ENCODE measurements around the gene PIP4P1. TPM values are rescaled to one million over a fixed set of nuclear protein-coding genes. Genes with fewer than 3 reads are reported as not detected.

The PIP4P1 gene
- total and polyA plus RNA-seq, 9 of the 15 experiments (the other 6 are each of a cell fraction or from before 2014, with no cell fraction given) = 5.3 to 20.9 (median 10.7) TPM

DNA sequence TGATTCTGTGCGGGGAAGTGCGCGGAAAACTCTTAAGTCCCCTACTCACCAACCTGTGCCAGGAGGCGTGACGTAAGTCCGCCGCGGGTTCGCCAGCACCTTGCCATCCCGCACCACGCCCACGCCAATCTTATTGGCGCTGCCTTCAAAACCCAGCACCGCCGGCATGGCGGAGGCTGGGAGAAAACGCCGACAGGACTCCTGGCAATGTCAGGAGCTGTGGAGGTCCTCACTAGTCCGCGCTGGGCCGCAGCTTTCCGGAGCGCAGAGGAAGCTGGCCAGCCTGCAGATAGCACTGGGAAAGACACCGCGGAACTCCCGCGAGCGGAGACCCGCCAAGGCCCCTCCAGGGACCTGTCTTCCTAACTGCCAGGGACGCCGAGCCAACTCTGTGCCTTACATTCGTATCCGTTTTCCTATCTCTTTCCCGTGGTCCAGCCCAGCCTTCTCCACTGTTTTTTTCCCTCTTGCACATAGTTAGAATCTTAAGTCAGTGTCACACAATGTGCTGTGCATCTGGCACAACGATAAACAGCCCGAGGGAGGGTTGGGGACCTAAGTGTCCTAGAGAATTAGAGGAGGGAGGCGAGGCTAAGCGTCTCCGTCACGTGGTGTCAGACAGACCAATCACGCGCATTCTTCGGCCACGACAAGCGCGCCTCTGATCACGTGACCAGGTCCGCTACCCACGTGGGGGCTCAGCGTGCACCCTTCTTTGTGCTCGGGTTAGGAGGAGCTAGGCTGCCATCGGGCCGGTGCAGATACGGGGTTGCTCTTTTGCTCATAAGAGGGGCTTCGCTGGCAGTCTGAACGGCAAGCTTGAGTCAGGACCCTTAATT lies 6.5 kb downstream of the PIP4P1 start, which contains the start of the genes APEX1 and OSGEP (continued):
- no peak for TF ChIP-seq ZNF347 (CRISPR knock-in tag; IDR thresholded peaks at IDR 0.05; ENCODE audit: low read depth)
- no peak for TF ChIP-seq ZNF780A (CRISPR knock-in tag; IDR thresholded peaks at IDR 0.05)
- peak; percentile 87 for TF ChIP-seq POLR2A (conservative IDR thresholded peaks at IDR 0.05)
- TF ChIP-seq MBD2 (IDR thresholded peaks at IDR 0.05; ENCODE audit: borderline replicate concordance, low read depth) = no peak
- TF ChIP-seq, protein P1, sequence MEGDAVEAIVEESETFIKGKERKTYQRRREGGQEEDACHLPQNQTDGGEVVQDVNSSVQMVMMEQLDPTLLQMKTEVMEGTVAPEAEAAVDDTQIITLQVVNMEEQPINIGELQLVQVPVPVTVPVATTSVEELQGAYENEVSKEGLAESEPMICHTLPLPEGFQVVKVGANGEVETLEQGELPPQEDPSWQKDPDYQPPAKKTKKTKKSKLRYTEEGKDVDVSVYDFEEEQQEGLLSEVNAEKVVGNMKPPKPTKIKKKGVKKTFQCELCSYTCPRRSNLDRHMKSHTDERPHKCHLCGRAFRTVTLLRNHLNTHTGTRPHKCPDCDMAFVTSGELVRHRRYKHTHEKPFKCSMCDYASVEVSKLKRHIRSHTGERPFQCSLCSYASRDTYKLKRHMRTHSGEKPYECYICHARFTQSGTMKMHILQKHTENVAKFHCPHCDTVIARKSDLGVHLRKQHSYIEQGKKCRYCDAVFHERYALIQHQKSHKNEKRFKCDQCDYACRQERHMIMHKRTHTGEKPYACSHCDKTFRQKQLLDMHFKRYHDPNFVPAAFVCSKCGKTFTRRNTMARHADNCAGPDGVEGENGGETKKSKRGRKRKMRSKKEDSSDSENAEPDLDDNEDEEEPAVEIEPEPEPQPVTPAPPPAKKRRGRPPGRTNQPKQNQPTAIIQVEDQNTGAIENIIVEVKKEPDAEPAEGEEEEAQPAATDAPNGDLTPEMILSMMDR (IDR thresholded peaks at IDR 0.05 in 2 of 3, conservative IDR thresholded peaks at IDR 0.05 in 1 of 3; ENCODE audit: insufficient read depth in 2 of 3, low read depth in 1 of 3, low read length in 3 of 3) = peak in 1 of 3 experiments; percentile 10; a peak in 1 of 6 replicates
- peak; percentile 99 for TF ChIP-seq MNT (conservative IDR thresholded peaks at IDR 0.05)
- peak; percentile 64; the same call in 1 of the 2 replicates for TF ChIP-seq MTA1 (IDR thresholded peaks at IDR 0.05; ENCODE audit: borderline replicate concordance)
- TF ChIP-seq CHAMP1 (IDR thresholded peaks at IDR 0.05) = no peak
- TF ChIP-seq POU5F1 (IDR thresholded peaks at IDR 0.05; ENCODE audit: borderline replicate concordance, low read depth, low read length, partially characterized antibody) = no peak
- no peak for TF ChIP-seq CEBPG (CRISPR knock-in tag; IDR thresholded peaks at IDR 0.05)
- 0 out of 4 replicates have a peak, but pooled peaks of 1 of the 2 experiments have one; percentile 11 for TF ChIP-seq CEBPG (tag; conservative IDR thresholded peaks at IDR 0.05 in 1 of 2, IDR thresholded peaks at IDR 0.05 in 1 of 2)
- no peak for TF ChIP-seq HDAC8 (tag; IDR thresholded peaks at IDR 0.05)
- TF ChIP-seq, protein P2, sequence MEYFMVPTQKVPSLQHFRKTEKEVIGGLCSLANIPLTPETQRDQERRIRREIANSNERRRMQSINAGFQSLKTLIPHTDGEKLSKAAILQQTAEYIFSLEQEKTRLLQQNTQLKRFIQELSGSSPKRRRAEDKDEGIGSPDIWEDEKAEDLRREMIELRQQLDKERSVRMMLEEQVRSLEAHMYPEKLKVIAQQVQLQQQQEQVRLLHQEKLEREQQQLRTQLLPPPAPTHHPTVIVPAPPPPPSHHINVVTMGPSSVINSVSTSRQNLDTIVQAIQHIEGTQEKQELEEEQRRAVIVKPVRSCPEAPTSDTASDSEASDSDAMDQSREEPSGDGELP (CRISPR knock-in tag; IDR thresholded peaks at IDR 0.05; ENCODE audit: borderline replicate concordance) = peak; percentile 45; the same call in 1 of the 2 replicates
- no peak for TF ChIP-seq ZNF785 (CRISPR knock-in tag; IDR thresholded peaks at IDR 0.05)
- TF ChIP-seq, protein P3, sequence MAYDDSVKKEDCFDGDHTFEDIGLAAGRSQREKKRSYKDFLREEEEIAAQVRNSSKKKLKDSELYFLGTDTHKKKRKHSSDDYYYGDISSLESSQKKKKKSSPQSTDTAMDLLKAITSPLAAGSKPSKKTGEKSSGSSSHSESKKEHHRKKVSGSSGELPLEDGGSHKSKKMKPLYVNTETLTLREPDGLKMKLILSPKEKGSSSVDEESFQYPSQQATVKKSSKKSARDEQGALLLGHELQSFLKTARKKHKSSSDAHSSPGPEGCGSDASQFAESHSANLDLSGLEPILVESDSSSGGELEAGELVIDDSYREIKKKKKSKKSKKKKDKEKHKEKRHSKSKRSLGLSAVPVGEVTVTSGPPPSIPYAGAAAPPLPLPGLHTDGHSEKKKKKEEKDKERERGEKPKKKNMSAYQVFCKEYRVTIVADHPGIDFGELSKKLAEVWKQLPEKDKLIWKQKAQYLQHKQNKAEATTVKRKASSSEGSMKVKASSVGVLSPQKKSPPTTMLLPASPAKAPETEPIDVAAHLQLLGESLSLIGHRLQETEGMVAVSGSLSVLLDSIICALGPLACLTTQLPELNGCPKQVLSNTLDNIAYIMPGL (CRISPR knock-in tag; IDR thresholded peaks at IDR 0.05) = no peak
- TF ChIP-seq KAT8 (IDR thresholded peaks at IDR 0.05; ENCODE audit: low read depth) = no peak
- TF ChIP-seq, protein P4, sequence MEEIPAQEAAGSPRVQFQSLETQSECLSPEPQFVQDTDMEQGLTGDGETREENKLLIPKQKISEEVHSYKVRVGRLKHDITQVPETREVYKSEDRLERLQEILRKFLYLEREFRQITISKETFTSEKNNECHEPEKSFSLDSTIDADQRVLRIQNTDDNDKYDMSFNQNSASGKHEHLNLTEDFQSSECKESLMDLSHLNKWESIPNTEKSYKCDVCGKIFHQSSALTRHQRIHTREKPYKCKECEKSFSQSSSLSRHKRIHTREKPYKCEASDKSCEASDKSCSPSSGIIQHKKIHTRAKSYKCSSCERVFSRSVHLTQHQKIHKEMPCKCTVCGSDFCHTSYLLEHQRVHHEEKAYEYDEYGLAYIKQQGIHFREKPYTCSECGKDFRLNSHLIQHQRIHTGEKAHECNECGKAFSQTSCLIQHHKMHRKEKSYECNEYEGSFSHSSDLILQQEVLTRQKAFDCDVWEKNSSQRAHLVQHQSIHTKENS (CRISPR knock-in tag; IDR thresholded peaks at IDR 0.05) = no peak
